Esophagus squamous epithelium (tissue), 5 donors: ENCODE results near the gene CRYBG1. TPM values are rescaled to one million over a fixed set of nuclear protein-coding genes. Genes with fewer than 3 reads are reported as not detected.
A peak's percentile ranks its signal among the peaks of the same experiment; 100 is the strongest.

Source experiments
- DNase-seq: peaks from one replicate; lab custom pipeline; 2025; lab: John Stamatoyannopoulos, UW
- H3K27ac ChIP-seq, 4 donors: fragments of 200-600 bp; sonication (generic); one replicate each; pipeline ENCODE4 v1.5.1; 2016 to 2019; ENCODE audit warnings: mild to moderate bottlenecking in 1 of 4
- H3K27me3 ChIP-seq, 4 donors: fragments of 200-600 bp; sonication (generic); 1 replicate in 3 of 4; 2 replicates in 1 of 4; pipeline versions ENCODE4 v1.5.1 to v1.6.0; 2017 to 2021; ENCODE audit warnings: antibody characterized with exemption in 1 of 4
- H3K36me3 ChIP-seq, 3 donors: fragments of 200-600 bp; sonication (generic); one replicate each; pipeline ENCODE4 v1.5.1; 2016 to 2019
- H3K4me1 ChIP-seq, 3 donors: fragments of 200-600 bp; sonication (generic); one replicate each; pipeline ENCODE4 v1.5.1; 2017 to 2019
- H3K4me3 ChIP-seq, 4 donors: fragments of 200-600 bp; sonication (generic); 1 replicate in 3 of 4; 2 replicates in 1 of 4; pipeline ENCODE4 v1.5.1; 2016 to 2019; ENCODE audit warnings: mild to moderate bottlenecking in 2 of 4, moderate library complexity in 1 of 4
- H3K9me3 ChIP-seq, 3 donors: fragments of 200-600 bp; sonication (generic); one replicate each; pipeline ENCODE4 v1.5.1; 2016 to 2019
- CTCF ChIP-seq, 6 experiments: fragments of 450-650 bp in 4 of 6; fragments of 200-600 bp in 2 of 6; sonication (generic) in 2 of 6; IDR thresholded peaks; one replicate each; pipeline ENCODE4 v1.5.1; 2016 to 2019; ENCODE audit warnings: antibody characterized with exemption in 6 of 6, mild to moderate bottlenecking in 4 of 6, moderate library complexity in 4 of 6
- POLR2A ChIP-seq, 4 donors: fragments of 450-650 bp; IDR thresholded peaks; one replicate each; pipeline ENCODE4 v1.6.1; 2017; ENCODE audit warnings: antibody characterized with exemption in 4 of 4, mild to moderate bottlenecking in 4 of 4, moderate library complexity in 3 of 4
- WGBS, 2 donors: methylation state at CpG; one replicate each; pipeline ENCODE4 v1.1.5; 2018; 5-methylcytosine and 5-hydroxymethylcytosine counted together
- intact Hi-C: fragments of 100-400 bp; cut with DNase I; formaldehyde crosslinking; loops from one replicate; pipeline ENCODE4 v1.15.0; 2022
- total RNA-seq, 4 donors: library from RNA; depleted of rRNA; stranded (reverse); fragments of >200 nt; gene quantifications; one replicate each; pipeline ENCODE4 v1.1.0, GENCODE V29; 2016
- donor health status: DM: yes; HTN: yes; CAD: no.

Gene CRYBG1
- total RNA-seq, 4 donors from 2014 or later = 119 to 185 (median 153) TPM

- intact Hi-C loops = no loop called here
- no peak for DNase-seq
- Histone ChIP-seq H3K36me3 (peaks cover 0 to 8% (median 0%) of the 10 kb centered on the region in 3 donors), H3K27me3 (no peaks in the 10 kb centered on the region), H3K4me3 (no peak overlapping the region), H3K4me1 (peaks cover 0 to 51% (median 14%) of the 10 kb centered on the region in 3 donors), H3K9me3 (no peaks in the 10 kb centered on the region), H3K27ac (peak overlapping the region in 1 of 4 donors; percentile 62)
- WGBS, 2 donors = 80 to 91% methylated on average over 5 of the region's 5 CpGs
- TF ChIP-seq CTCF (IDR thresholded peaks at IDR 0.05) = no peak
These were observed 109.8 kb downstream of the CRYBG1 start for GRCh38 chr6:106470316-106470715.

- no peaks in the 10 kb centered on the region for H3K9me3 ChIP-seq
- H3K4me3 ChIP-seq = no peak overlapping the region
- intact Hi-C loops = no loop called here
- no peak overlapping the region for H3K27ac ChIP-seq
- no peak for DNase-seq
- no peak for TF ChIP-seq POLR2A (IDR thresholded peaks at IDR 0.05)
- no peak for TF ChIP-seq CTCF (IDR thresholded peaks at IDR 0.05)
- peaks cover 0 to 8% (median 0%) of the 10 kb centered on the region in 3 donors for H3K36me3 ChIP-seq
- no peaks in the 10 kb centered on the region for H3K27me3 ChIP-seq
- peaks cover 0 to 56% (median 19%) of the 10 kb centered on the region in 3 donors for H3K4me1 ChIP-seq
These were observed 110.3 kb downstream of the CRYBG1 start for GRCh38 chr6:106470811-106471210.

- no peak for TF ChIP-seq POLR2A (IDR thresholded peaks at IDR 0.05)
- TF ChIP-seq CTCF (IDR thresholded peaks at IDR 0.05) = no peak
These were observed 113.3 kb downstream of the CRYBG1 start for GRCh38 chr6:106473812-106474211.

GRCh38 chr6:106474466-106474865, 113.9 kb downstream of the CRYBG1 start:
- intact Hi-C loops = no loop called here

More at GRCh38 chr6:106473812-106474211, 113.3 kb downstream of the CRYBG1 start:
- DNase-seq = no peak
- Histone ChIP-seq H3K4me1 (peaks cover 0 to 78% (median 31%) of the 10 kb centered on the region in 3 donors), H3K4me3 (no peak overlapping the region), H3K9me3 (no peaks in the 10 kb centered on the region), H3K36me3 (peaks cover 0 to 1% (median 0%) of the 10 kb centered on the region in 3 donors), H3K27ac (peak overlapping the region in 2 of 4 donors; percentile 7 to 29), H3K27me3 (no peaks in the 10 kb centered on the region)
- intact Hi-C loops = no loop called here
- 40 to 50% methylated on average over 1 of the region's 1 CpG for WGBS, 2 donors

GRCh38 chr6:106475284-106475683, 114.8 kb downstream of the CRYBG1 start:
- no peaks in the 10 kb centered on the region for H3K27me3 ChIP-seq
- peak overlapping the region; percentile 60 to 68 (median 66) for H3K27ac ChIP-seq
- peaks cover 0 to 63% (median 30%) of the 10 kb centered on the region in 3 donors for H3K4me1 ChIP-seq
- H3K36me3 ChIP-seq = no peaks in the 10 kb centered on the region
- H3K4me3 ChIP-seq = no peak overlapping the region
- 52 to 58% methylated on average over 6 of the region's 6 CpGs for WGBS, 2 donors
- no peak for DNase-seq
- TF ChIP-seq CTCF (IDR thresholded peaks at IDR 0.05) (no peak), POLR2A (IDR thresholded peaks at IDR 0.05) (no peak)
- H3K9me3 ChIP-seq = no peaks in the 10 kb centered on the region
- intact Hi-C loops = no loop called here

More at GRCh38 chr6:106474466-106474865, 113.9 kb downstream of the CRYBG1 start:
- H3K4me3 ChIP-seq = no peak overlapping the region
- H3K27me3 ChIP-seq = no peaks in the 10 kb centered on the region
- no peaks in the 10 kb centered on the region for H3K9me3 ChIP-seq
- H3K4me1 ChIP-seq = peaks cover 0 to 71% (median 31%) of the 10 kb centered on the region in 3 donors
- H3K27ac ChIP-seq = peak overlapping the region in 2 of 4 donors; percentile 7 to 68
- H3K36me3 ChIP-seq = no peaks in the 10 kb centered on the region
- TF ChIP-seq POLR2A (IDR thresholded peaks at IDR 0.05) (no peak), CTCF (IDR thresholded peaks at IDR 0.05) (no peak)
- no peak for DNase-seq
- 84 to 90% methylated on average over 5 of the region's 5 CpGs for WGBS, 2 donors
